Esophagus (tissue), 2 donors: Measurements from ENCODE around the gene GAGE12J. TPM values are rescaled to one million over a fixed set of nuclear protein-coding genes. Genes with fewer than 3 reads are reported as not detected.
"Not testable (repeated sequence)": the region's sequence is repeated elsewhere in the genome, so short reads cannot be mapped to it uniquely, and the experiment has no call there.

ENCODE experiments used
- H3K27ac ChIP-seq, 2 donors: one replicate each; pipeline ENCODE4 v1.5.1; 2013; ENCODE audit warnings: low read depth in 2 of 2, mild to moderate bottlenecking in 2 of 2, inconsistent platforms in 1 of 2, low read length in 1 of 2, moderate library complexity in 1 of 2
- H3K27me3 ChIP-seq, 2 donors: one replicate each; pipeline ENCODE4 v1.6.1; 2013; ENCODE audit warnings: low read length in 2 of 2, control low read depth in 1 of 2, mild to moderate bottlenecking in 1 of 2; ENCODE audit not compliant: insufficient read depth in 2 of 2, control insufficient read depth in 1 of 2
- H3K36me3 ChIP-seq, 2 donors: one replicate each; pipeline ENCODE4 v1.6.1; 2013; ENCODE audit warnings: low read length in 1 of 2; ENCODE audit not compliant: control insufficient read depth in 2 of 2, insufficient read depth in 2 of 2
- H3K4me1 ChIP-seq, 2 donors: one replicate each; pipeline ENCODE4 v1.6.1; 2013; ENCODE audit warnings: low read length in 1 of 2; ENCODE audit not compliant: control insufficient read depth in 2 of 2, insufficient read depth in 2 of 2
- H3K4me3 ChIP-seq, 2 donors: one replicate each; pipeline ENCODE4 v1.5.1; 2013; ENCODE audit warnings: low read length in 2 of 2, mild to moderate bottlenecking in 2 of 2, low read depth in 1 of 2, moderate library complexity in 1 of 2
- H3K9me3 ChIP-seq, 2 donors: one replicate each; pipeline ENCODE4 v1.6.1; 2013; ENCODE audit warnings: mild to moderate bottlenecking in 2 of 2, low read depth in 1 of 2, low read length in 1 of 2, moderate library complexity in 1 of 2; ENCODE audit not compliant: control insufficient read depth in 2 of 2, insufficient read depth in 1 of 2
- WGBS, 2 donors: extraction: QIAGEN DNeasy Blood & Tissue Kit; methylation state at CpG; one replicate each; pipeline ENCODE4 v1.1.7; 2013; 5-methylcytosine and 5-hydroxymethylcytosine counted together
- polyA plus RNA-seq, 2 donors: library from polyadenylated mRNA; stranded (reverse); fragments of 200-250 nt; gene quantifications; one replicate each; pipeline ENCODE4 v1.2.3, GENCODE V29; 2013
- donor health status: healthy with polysubstance abuse.
- donor health status: Bipolar disorder and iron deficiency.

GAGE12J gene
- polyA plus RNA-seq, 2 donors = not detected

- WGBS, 2 donors = 94 to 96% methylated on average over 8 to 14 of the region's 24 CpGs
- not testable (repeated sequence) for H3K27me3 ChIP-seq, H3K27ac ChIP-seq, H3K4me1 ChIP-seq, H3K9me3 ChIP-seq, H3K4me3 ChIP-seq, H3K36me3 ChIP-seq
Measured at GRCh38 chrX:49341449-49341848, 19.6 kb downstream of the GAGE12J start.

- not testable (repeated sequence) for H3K9me3 ChIP-seq, H3K4me1 ChIP-seq, H3K27ac ChIP-seq, H3K4me3 ChIP-seq, H3K27me3 ChIP-seq, H3K36me3 ChIP-seq
- WGBS, 2 donors = 75% methylated on average over 11 of the region's 15 CpGs
Measured at GRCh38 chrX:49344496-49345175, 22.8 kb downstream of the GAGE12J start.

GRCh38 chrX:49345402-49345801 is 23.6 kb downstream of the GAGE12J start:
- H3K4me3 ChIP-seq, H3K36me3 ChIP-seq, H3K4me1 ChIP-seq, H3K9me3 ChIP-seq, H3K27me3 ChIP-seq, H3K27ac ChIP-seq: not testable (repeated sequence)
- WGBS, 2 donors = 82 to 86% methylated on average over 6 of the region's 10 CpGs

GRCh38 chrX:49346150-49346549 is 24.3 kb downstream of the GAGE12J start:
- H3K4me3 ChIP-seq, H3K4me1 ChIP-seq, H3K27me3 ChIP-seq, H3K27ac ChIP-seq, H3K9me3 ChIP-seq, H3K36me3 ChIP-seq: not testable (repeated sequence)
- WGBS, 2 donors = 84 to 90% methylated on average over 7 of the region's 11 CpGs

Other genes starting within 250 kb of the GAGE12J start
- gene PRAF2, start 248.0 kb upstream of the GAGE12J start, polyA plus RNA-seq = 1 to 10 TPM; 7.2 to 7.8 TPM
- 10 to 100 TPM; 45.1 to 55.6 TPM for gene WDR45, start 242.2 kb upstream of the GAGE12J start, polyA plus RNA-seq
- gene GPKOW, start 198.3 kb upstream of the GAGE12J start, polyA plus RNA-seq = 10 to 100 TPM in 1 of 2 donors, 1 to 10 TPM in 1; 7.3 to 18.1 TPM
- gene MAGIX, start 159.3 kb upstream of the GAGE12J start, polyA plus RNA-seq = 1 to 10 TPM; 6.0 to 6.3 TPM
- 100 to 1,000 TPM; 267 to 453 TPM for gene PLP2, start 150.1 kb upstream of the GAGE12J start, polyA plus RNA-seq
- 10 to 100 TPM; 12.2 to 14.2 TPM for gene PRICKLE3, start 135.7 kb upstream of the GAGE12J start, polyA plus RNA-seq
- under 1 TPM; 0.75 to 0.79 TPM for gene SYP, start 121.8 kb upstream of the GAGE12J start, polyA plus RNA-seq
- gene CACNA1F, start 88.7 kb upstream of the GAGE12J start, polyA plus RNA-seq = under 1 TPM; 0.11 to 0.24 TPM
- gene CCDC22, start 86.6 kb upstream of the GAGE12J start, polyA plus RNA-seq = 10 to 100 TPM in 1 of 2 donors, 1 to 10 TPM in 1; 6.3 to 11.0 TPM
- gene FOXP3, start 57.3 kb upstream of the GAGE12J start, polyA plus RNA-seq = under 1 TPM; 0.59 to 0.65 TPM
- gene PPP1R3F, start 52.2 kb upstream of the GAGE12J start, polyA plus RNA-seq = 1 to 10 TPM; 3.8 to 4.9 TPM
- gene GAGE10, start 18.4 kb upstream of the GAGE12J start, polyA plus RNA-seq = not detected
- not detected for gene GAGE13, start 9.5 kb downstream of the GAGE12J start, polyA plus RNA-seq
- not detected for gene GAGE12C, start 210.1 kb downstream of the GAGE12J start, polyA plus RNA-seq
- not detected for gene GAGE12D, start 219.7 kb downstream of the GAGE12J start, polyA plus RNA-seq
- not detected for gene GAGE12E, start 229.3 kb downstream of the GAGE12J start, polyA plus RNA-seq
- gene GAGE12F, start 238.8 kb downstream of the GAGE12J start, polyA plus RNA-seq = not detected
- gene GAGE12G, start 248.4 kb downstream of the GAGE12J start, polyA plus RNA-seq = not detected